Measurements from ENCODE around the gene SOX18. TPM values are rescaled to one million over a fixed set of nuclear protein-coding genes. Genes with fewer than 3 reads are reported as not detected.

Gene SOX18
- total and polyA plus RNA-seq, 2 of the 13 experiments (the other 11 are each of a cell fraction or from before 2014, with no cell fraction given): 1.6 to 1.9 TPM

GRCh38 chr20:64040231-64041039 lies 9.0 kb downstream of the SOX18 start (continued):
- no peak for TF ChIP-seq ZBTB39 (CRISPR knock-in tag; IDR thresholded peaks at IDR 0.05)
- no peak for TF ChIP-seq PLRG1 (conservative IDR thresholded peaks at IDR 0.05)
- no peak for TF ChIP-seq RELA (CRISPR knock-in tag; IDR thresholded peaks at IDR 0.05)
- TF ChIP-seq JUNB (CRISPR knock-in tag; IDR thresholded peaks at IDR 0.05; ENCODE audit: borderline replicate concordance): no peak
- TF ChIP-seq ZNF816 (CRISPR knock-in tag; IDR thresholded peaks at IDR 0.05; ENCODE audit: borderline replicate concordance): no peak
- peak; percentile 21 for TF ChIP-seq IKZF4 (CRISPR knock-in tag; IDR thresholded peaks at IDR 0.05; ENCODE audit: borderline replicate concordance, low read depth, not compliant biosample characterization)
- TF ChIP-seq ZNF407 (CRISPR knock-in tag; IDR thresholded peaks at IDR 0.05; ENCODE audit: not compliant biosample characterization): no peak
- peak; percentile 83 for TF ChIP-seq PCBP1 (IDR thresholded peaks at IDR 0.05; ENCODE audit: borderline replicate concordance, low read depth, low read length)
- TF ChIP-seq PPARG (CRISPR knock-in tag; conservative IDR thresholded peaks at IDR 0.05): peak; percentile 61; the same call in 1 of the 2 replicates
- TF ChIP-seq SRSF1 (optimal IDR thresholded peaks at IDR 0.05; ENCODE audit: low read depth, low read length): no peak
- TF ChIP-seq TAF1 (CRISPR knock-in tag; IDR thresholded peaks at IDR 0.05): no peak; the same call in 1 of the 2 replicates
- TF ChIP-seq GABPB1 (CRISPR knock-in tag; IDR thresholded peaks at IDR 0.05): no peak
- TF ChIP-seq ZNF567 (CRISPR knock-in tag; IDR thresholded peaks at IDR 0.05; ENCODE audit: borderline replicate concordance): no peak
- TF ChIP-seq TRIM24 (CRISPR knock-in tag; IDR thresholded peaks at IDR 0.05): no peak
- TF ChIP-seq KMT2B (CRISPR knock-in tag; IDR thresholded peaks at IDR 0.05): peak; percentile 52

Data from HepG2 (cell line).